ENCODE results near the gene EPHA2. TPM values are rescaled to one million over a fixed set of nuclear protein-coding genes. Genes with fewer than 3 reads are reported as not detected.

The EPHA2 gene
- polyA plus RNA-seq, 1 experiment: 26.5 TPM

- POLR2A ChIA-PET: no interaction called here
- CTCF ChIA-PET: interaction anchor here (0.5 to 16.8 kb wide), 15 partner anchors 13 to 347 kb away, joined by 3 to 584 read pairs (median 4); partner anchors contain the start of genes EPHA2 and FAM131C
- Histone ChIP-seq H3K27me3 (ENCODE audit: control insufficient read depth, insufficient read depth, low read length) (no peaks in the 10 kb centered on the region), H3K36me3 (ENCODE audit: control insufficient read depth, insufficient read depth, low read length) (no peaks in the 10 kb centered on the region), H3K4me3 (ENCODE audit: low read depth, low read length) (no peak overlapping the region)
- TF ChIP-seq CTCF (IDR thresholded peaks at IDR 0.05; ENCODE audit: insufficient read depth, low read depth, low read length): peak; percentile 97
- DNase-seq (ENCODE audit: low read depth): no peak
These were observed 32.0 kb upstream of the EPHA2 start for GRCh38 chr1:16187748-16188401.

- CTCF ChIA-PET: interaction anchor here (0.5 to 16.8 kb wide), 7 partner anchors 14 to 110 kb away, joined by 3 to 584 read pairs (median 4); partner anchors contain the start of genes EPHA2 and FAM131C
- POLR2A ChIA-PET: no interaction called here
- DNase-seq (ENCODE audit: low read depth): no peak
- Histone ChIP-seq H3K27me3 (ENCODE audit: control insufficient read depth, insufficient read depth, low read length) (no peaks in the 10 kb centered on the region), H3K36me3 (ENCODE audit: control insufficient read depth, insufficient read depth, low read length) (no peaks in the 10 kb centered on the region), H3K4me3 (ENCODE audit: low read depth, low read length) (no peak overlapping the region)
- no peak for TF ChIP-seq CTCF (IDR thresholded peaks at IDR 0.05; ENCODE audit: insufficient read depth, low read depth, low read length)
These were observed 30.9 kb upstream of the EPHA2 start for GRCh38 chr1:16186655-16187235.

GRCh38 chr1:16184557-16185303, 28.9 kb upstream of the EPHA2 start:
- ChIA-PET CTCF (interaction anchor here (0.6 to 16.8 kb wide), 4 partner anchors 9 to 108 kb away, joined by 3 to 584 read pairs (median 4); partner anchors contain the start of gene FAM131C), POLR2A (no interaction called here)
- Histone ChIP-seq H3K4me3 (ENCODE audit: low read depth, low read length) (no peak overlapping the region), H3K27me3 (ENCODE audit: control insufficient read depth, insufficient read depth, low read length) (no peaks in the 10 kb centered on the region), H3K36me3 (ENCODE audit: control insufficient read depth, insufficient read depth, low read length) (no peaks in the 10 kb centered on the region)
- DNase-seq (ENCODE audit: low read depth): no peak
- no peak for TF ChIP-seq CTCF (IDR thresholded peaks at IDR 0.05; ENCODE audit: insufficient read depth, low read depth, low read length)

- CTCF ChIA-PET: interaction anchor here (0.6 to 16.8 kb wide), 4 partner anchors 18 to 107 kb away, joined by 3 to 584 read pairs (median 4); partner anchors contain the start of gene FAM131C
These were observed 28.1 kb upstream of the EPHA2 start for GRCh38 chr1:16183765-16184556.

More at GRCh38 chr1:16183765-16184556, 28.1 kb upstream of the EPHA2 start:
- no peak for TF ChIP-seq CTCF (IDR thresholded peaks at IDR 0.05; ENCODE audit: insufficient read depth, low read depth, low read length)
- H3K4me3 ChIP-seq (ENCODE audit: low read depth, low read length): no peak overlapping the region
- H3K36me3 ChIP-seq (ENCODE audit: control insufficient read depth, insufficient read depth, low read length): no peaks in the 10 kb centered on the region
- H3K27me3 ChIP-seq (ENCODE audit: control insufficient read depth, insufficient read depth, low read length): no peaks in the 10 kb centered on the region
- no peak for DNase-seq (ENCODE audit: low read depth)
- POLR2A ChIA-PET: no interaction called here

Data from BJ (cell line).